Endodermal cell (in vitro differentiated cells): ENCODE results near the gene COL13A1. TPM values are rescaled to one million over a fixed set of nuclear protein-coding genes. Genes with fewer than 3 reads are reported as not detected.
A peak's percentile ranks its signal among the peaks of the same experiment; 100 is the strongest.

Source experiments
- DNase-seq: peaks from one replicate; pipeline ENCODE4 v3.0.0-alpha.2; 2017
- H3K27ac ChIP-seq: 2 replicates; pipeline ENCODE4 v1.5.1; 2013; ENCODE audit warnings: mild to moderate bottlenecking, low read depth, low read length, moderate library complexity
- H3K27me3 ChIP-seq: 2 replicates; pipeline ENCODE4 v1.6.1; 2013; ENCODE audit warnings: mild to moderate bottlenecking, low read length, moderate library complexity; ENCODE audit not compliant: insufficient read depth, control insufficient read depth, poor library complexity, severe bottlenecking
- H3K36me3 ChIP-seq: 2 replicates; pipeline ENCODE4 v1.7.0; 2013; ENCODE audit warnings: mild to moderate bottlenecking, low read length, moderate library complexity; ENCODE audit not compliant: control insufficient read depth, insufficient read depth
- H3K4me1 ChIP-seq: one replicate; pipeline ENCODE4 v1.7.0; 2013; ENCODE audit warnings: low read length; ENCODE audit not compliant: control insufficient read depth, insufficient read depth
- H3K4me3 ChIP-seq: 2 replicates; pipeline ENCODE4 v1.5.1; 2013; ENCODE audit warnings: mild to moderate bottlenecking, low read length, moderate library complexity
- H3K9ac ChIP-seq: 2 replicates; pipeline ENCODE4 v1.6.1; 2013; ENCODE audit warnings: mild to moderate bottlenecking, low read length, moderate library complexity; ENCODE audit not compliant: poor library complexity, severe bottlenecking; ENCODE audit errors: extremely low read depth
- H3K9me3 ChIP-seq: 2 replicates; pipeline ENCODE4 v1.6.1; 2013; ENCODE audit warnings: mild to moderate bottlenecking, low read length, moderate library complexity; ENCODE audit not compliant: control insufficient read depth
- H3K27ac Mint-ChIP-seq: 2 replicates; pipeline ENCODE4 v1.8.0; 2020; ENCODE audit warnings: mixed read lengths
- H3K27me3 Mint-ChIP-seq: 2 replicates; pipeline ENCODE4 v1.8.0; 2021; ENCODE audit warnings: mild to moderate bottlenecking, mixed read lengths; ENCODE audit not compliant: insufficient read depth
- H3K36me3 Mint-ChIP-seq: 2 replicates; pipeline ENCODE4 v1.8.0; 2020; ENCODE audit warnings: low read depth, mixed read lengths
- H3K4me1 Mint-ChIP-seq: 2 replicates; pipeline ENCODE4 v1.8.0; 2020; ENCODE audit warnings: mixed read lengths
- H3K4me3 Mint-ChIP-seq: 2 replicates; pipeline ENCODE4 v1.8.0; 2020; ENCODE audit warnings: mild to moderate bottlenecking, moderate library complexity, mixed read lengths
- H3K9me3 Mint-ChIP-seq: 2 replicates; pipeline ENCODE4 v1.8.0; 2020; ENCODE audit warnings: mild to moderate bottlenecking, mixed read lengths
- CTCF ChIP-seq: fragments of 200-600 bp; sonication (generic); conservative IDR thresholded peaks from 2 replicates; pipeline ENCODE4 v1.5.0; 2021; ENCODE audit warnings: antibody characterized with exemption, mild to moderate bottlenecking
- WGBS, 2 experiments: methylation state at CpG; one replicate each; pipeline versions ENCODE4 v1.1.5 to v1.1.7; 2013; ENCODE audit warnings: missing lambda C conversion rate in 2 of 2, mixed read lengths in 1 of 2; ENCODE audit not compliant: insufficient coverage in 1 of 2, insufficient read length in 1 of 2; 5-methylcytosine and 5-hydroxymethylcytosine counted together
- total RNA-seq, 2 donors: library from RNA; stranded (reverse); fragmentation: NEBNext Ultra II Directional in 1 of 2; extraction: Animal tissue kit (Norgen Biotek cat#: 25700) in 1 of 2; gene quantifications; 2 replicates in 1 of 2; 3 replicates in 1 of 2; pipeline ENCODE4 v1.2.1, GENCODE V29; 2021

The COL13A1 gene
- total RNA-seq, 2 donors from 2014 or later, result 15.9 to 20.7 TPM

GRCh38 chr10:69757206-69757552 lies 44.5 kb upstream of the COL13A1 start:
- no peak overlapping the region for H3K27ac Mint-ChIP-seq
- 85 to 91% methylated on average over 4 to 5 of the region's 5 CpGs for WGBS, 2 experiments
- H3K9me3 Mint-ChIP-seq, result no peaks in the 10 kb centered on the region
- no peaks in the 10 kb centered on the region for H3K4me1 Mint-ChIP-seq
- Histone ChIP-seq H3K4me3 (no peak overlapping the region), H3K9me3 (no peaks in the 10 kb centered on the region), H3K4me1 (no peaks in the 10 kb centered on the region), H3K27me3 (no peaks in the 10 kb centered on the region), H3K27ac (no peak overlapping the region), H3K9ac (no peak overlapping the region), H3K36me3 (no peaks in the 10 kb centered on the region)
- H3K36me3 Mint-ChIP-seq, result no peaks in the 10 kb centered on the region
- no peak for DNase-seq
- H3K4me3 Mint-ChIP-seq, result no peak overlapping the region
- H3K27me3 Mint-ChIP-seq, result peaks cover 34% of the 10 kb centered on the region
- TF ChIP-seq CTCF, result no peak

- DNase-seq, result no peak
- H3K4me3 ChIP-seq, result no peak overlapping the region
- H3K27me3 ChIP-seq, result no peaks in the 10 kb centered on the region
- Mint-ChIP-seq H3K27me3 (peaks cover 31% of the 10 kb centered on the region), H3K9me3 (no peaks in the 10 kb centered on the region), H3K4me3 (no peak overlapping the region), H3K27ac (no peak overlapping the region), H3K4me1 (no peaks in the 10 kb centered on the region), H3K36me3 (no peaks in the 10 kb centered on the region)
- H3K4me1 ChIP-seq, result no peaks in the 10 kb centered on the region
- 87% methylated on average over 7 to 10 of the region's 10 CpGs for WGBS, 2 experiments
- H3K27ac ChIP-seq, result peak overlapping the region; percentile 41
- H3K9ac ChIP-seq, result no peak overlapping the region
- no peak for TF ChIP-seq CTCF
- no peaks in the 10 kb centered on the region for H3K9me3 ChIP-seq
- H3K36me3 ChIP-seq, result no peaks in the 10 kb centered on the region
Measured at GRCh38 chr10:69757553-69758309, 44.0 kb upstream of the COL13A1 start.

GRCh38 chr10:69758310-69758728 lies 43.4 kb upstream of the COL13A1 start:
- H3K36me3 ChIP-seq, result no peaks in the 10 kb centered on the region
- H3K9me3 ChIP-seq, result no peaks in the 10 kb centered on the region
- Mint-ChIP-seq H3K27ac (no peak overlapping the region), H3K9me3 (no peaks in the 10 kb centered on the region), H3K36me3 (no peaks in the 10 kb centered on the region), H3K27me3 (peaks cover 27% of the 10 kb centered on the region), H3K4me3 (no peak overlapping the region), H3K4me1 (no peaks in the 10 kb centered on the region)
- no peaks in the 10 kb centered on the region for H3K4me1 ChIP-seq
- no peak for DNase-seq
- H3K4me3 ChIP-seq, result no peak overlapping the region
- no peaks in the 10 kb centered on the region for H3K27me3 ChIP-seq
- H3K27ac ChIP-seq, result no peak overlapping the region
- TF ChIP-seq CTCF, result no peak
- H3K9ac ChIP-seq, result no peak overlapping the region
- 81 to 100% methylated on average over 1 of the region's 1 CpG for WGBS, 2 experiments
